GM12874 (cell line): Measurements from ENCODE around the gene CASKIN1.

ENCODE experiments used
- TF ChIP-seq, protein P1 (sequence below): IDR thresholded peaks from 2 replicates; pipeline ENCODE4 v1.5.1; 2011; ENCODE audit warnings: low read depth, mild to moderate bottlenecking, control low read depth, low read length, moderate library complexity; ENCODE audit not compliant: insufficient read depth

Gene CASKIN1

DNA sequence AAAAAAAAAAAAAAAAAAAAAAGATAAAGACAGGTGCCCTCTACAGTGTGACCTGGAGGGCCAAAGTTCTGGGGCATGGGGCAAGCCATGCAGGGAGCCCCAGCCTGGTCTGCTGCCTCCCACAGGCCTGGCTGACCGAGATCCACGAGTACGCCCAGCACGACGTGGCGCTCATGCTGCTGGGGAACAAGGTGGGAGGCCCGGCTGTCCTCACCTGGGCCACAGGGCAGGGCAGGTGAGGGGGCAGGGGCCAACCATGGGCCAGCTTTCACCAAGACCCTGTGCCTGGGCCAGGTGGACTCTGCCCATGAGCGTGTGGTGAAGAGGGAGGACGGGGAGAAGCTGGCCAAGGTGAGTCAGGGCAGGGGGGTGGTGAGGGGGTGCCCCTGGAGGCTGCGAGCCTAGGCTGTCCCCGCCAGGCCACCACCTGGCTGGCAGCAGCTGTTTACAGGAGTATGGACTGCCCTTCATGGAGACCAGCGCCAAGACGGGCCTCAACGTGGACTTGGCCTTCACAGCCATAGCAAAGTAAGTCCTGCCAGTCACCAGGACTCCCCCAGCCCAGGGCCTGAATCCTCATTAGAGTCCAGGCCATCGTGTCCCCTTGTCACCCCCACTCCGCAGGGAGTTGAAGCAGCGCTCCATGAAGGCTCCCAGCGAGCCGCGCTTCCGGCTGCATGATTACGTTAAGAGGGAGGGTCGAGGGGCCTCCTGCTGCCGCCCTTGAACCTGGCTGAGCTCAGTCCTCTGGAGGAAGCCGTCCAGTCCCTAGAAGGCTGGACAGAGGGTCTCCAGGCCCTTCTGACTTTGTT, 43.5 kb downstream of the CASKIN1 start:
- TF ChIP-seq, protein P1, sequence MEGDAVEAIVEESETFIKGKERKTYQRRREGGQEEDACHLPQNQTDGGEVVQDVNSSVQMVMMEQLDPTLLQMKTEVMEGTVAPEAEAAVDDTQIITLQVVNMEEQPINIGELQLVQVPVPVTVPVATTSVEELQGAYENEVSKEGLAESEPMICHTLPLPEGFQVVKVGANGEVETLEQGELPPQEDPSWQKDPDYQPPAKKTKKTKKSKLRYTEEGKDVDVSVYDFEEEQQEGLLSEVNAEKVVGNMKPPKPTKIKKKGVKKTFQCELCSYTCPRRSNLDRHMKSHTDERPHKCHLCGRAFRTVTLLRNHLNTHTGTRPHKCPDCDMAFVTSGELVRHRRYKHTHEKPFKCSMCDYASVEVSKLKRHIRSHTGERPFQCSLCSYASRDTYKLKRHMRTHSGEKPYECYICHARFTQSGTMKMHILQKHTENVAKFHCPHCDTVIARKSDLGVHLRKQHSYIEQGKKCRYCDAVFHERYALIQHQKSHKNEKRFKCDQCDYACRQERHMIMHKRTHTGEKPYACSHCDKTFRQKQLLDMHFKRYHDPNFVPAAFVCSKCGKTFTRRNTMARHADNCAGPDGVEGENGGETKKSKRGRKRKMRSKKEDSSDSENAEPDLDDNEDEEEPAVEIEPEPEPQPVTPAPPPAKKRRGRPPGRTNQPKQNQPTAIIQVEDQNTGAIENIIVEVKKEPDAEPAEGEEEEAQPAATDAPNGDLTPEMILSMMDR: no peak

DNA sequence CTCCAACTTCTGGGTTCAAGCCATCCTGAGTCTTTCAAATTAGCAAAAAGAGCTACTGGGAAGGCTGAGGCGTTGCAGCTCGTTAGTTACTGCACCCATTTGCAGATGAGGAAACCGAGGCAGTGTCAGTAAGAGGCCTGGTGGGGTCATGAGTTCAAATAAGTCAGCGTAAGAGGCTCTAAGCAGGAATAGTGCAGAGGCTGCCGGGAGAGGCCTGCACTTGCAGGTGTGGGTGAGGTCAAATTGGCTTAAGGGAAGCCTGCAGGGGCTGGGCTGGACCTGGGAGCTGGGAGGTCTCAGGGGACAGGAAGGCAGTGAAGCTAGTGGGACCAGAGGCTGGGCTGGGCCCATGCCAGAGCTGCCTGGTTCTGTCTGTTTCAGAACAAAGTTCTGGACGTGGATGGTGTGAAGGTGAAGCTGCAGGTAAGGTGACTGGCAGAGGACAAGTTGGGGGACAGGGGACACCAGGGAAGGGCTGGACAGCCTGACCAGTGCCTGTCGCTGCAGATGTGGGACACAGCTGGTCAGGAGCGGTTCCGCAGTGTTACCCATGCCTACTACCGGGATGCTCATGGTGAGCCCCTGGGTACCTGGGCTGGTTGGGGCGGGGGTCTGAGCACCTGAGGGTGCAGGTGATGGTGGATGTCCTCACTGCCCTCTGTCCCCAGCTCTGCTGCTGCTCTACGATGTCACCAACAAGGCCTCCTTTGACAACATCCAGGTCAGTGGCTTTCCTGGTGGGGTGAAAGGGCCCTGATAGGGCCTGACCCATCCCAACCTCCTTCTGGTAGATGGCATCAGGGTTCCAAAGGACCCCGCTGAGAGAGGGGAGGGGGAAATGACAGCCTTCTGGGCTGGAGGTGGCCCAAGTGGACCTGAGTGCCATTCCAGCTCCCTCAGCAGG, 45.0 kb downstream of the CASKIN1 start:
- TF ChIP-seq, protein P1: no peak

DNA sequence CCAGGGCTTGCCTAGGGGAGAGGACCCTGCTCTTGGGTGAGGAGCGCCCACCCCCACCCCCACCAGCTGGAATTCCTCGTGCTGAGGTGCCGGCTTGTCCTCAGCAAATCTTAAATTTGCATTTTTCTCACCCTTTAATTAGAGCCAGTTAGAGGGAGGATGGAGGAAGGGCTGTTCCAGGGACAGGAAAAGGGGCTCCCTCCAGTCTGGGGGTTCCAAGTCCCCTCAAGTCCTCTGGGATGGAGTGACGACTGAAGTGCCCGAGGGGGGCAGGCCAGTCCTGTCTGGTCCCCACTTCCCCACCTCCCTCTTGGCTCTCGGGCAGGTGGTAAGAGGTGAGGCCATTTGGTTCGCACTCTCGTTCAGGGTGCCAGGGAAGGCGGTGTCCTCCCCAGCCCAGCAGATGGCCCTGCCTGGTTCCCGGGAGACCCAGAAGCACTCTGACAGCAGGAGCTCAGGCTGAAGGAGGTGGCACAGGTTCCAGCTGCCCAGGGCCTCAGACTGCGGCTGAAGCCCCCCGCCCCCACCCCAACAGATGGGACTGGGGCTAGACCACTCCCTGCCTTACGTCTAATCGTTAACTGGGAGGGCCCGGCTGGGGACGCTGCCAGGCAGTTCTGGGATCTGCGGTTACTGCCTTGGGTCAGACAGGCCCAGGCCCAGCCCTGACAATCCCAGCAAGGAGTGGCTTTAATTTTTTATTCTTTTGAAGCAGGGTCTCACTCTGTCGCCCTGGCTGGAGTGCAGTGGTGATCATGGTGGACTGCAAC, 45.8 kb downstream of the CASKIN1 start:
- TF ChIP-seq, protein P1: no peak

DNA sequence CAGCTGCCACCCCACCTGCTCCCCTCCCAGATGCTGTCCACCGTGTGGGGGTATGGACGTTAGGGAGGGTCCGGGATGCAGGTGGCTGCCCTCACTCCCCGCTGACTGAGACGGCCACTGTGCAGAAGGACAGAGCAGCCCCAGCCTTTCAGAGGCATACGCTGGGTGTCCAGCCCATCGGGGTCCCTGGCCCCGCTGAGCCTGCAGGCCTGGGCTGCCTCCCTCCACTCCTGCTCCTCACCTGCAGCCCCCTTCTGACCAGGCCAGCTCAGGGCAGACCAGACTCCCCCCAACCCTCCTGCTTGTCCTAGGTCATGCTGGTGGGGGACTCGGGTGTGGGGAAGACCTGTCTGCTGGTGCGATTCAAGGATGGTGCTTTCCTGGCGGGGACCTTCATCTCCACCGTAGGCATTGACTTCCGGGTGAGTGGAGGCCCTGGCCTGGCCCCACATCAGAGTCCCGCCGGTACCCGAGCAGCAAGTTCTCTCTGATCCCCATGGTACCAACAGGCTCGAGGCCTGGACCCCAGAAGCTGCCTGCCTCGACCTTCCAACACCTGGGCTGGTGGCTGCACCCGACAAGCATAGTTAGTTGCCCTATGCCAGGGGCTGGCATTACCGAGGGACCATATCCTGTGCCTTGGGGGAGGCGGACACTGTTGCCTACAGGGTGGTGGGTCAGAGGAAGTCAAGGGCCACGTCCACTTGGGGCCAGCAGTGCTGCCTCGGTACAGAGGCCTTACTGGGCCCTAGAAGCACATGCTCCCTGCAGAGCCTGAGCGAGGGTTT, 46.6 kb downstream of the CASKIN1 start:
- TF ChIP-seq, protein P1: no peak

DNA sequence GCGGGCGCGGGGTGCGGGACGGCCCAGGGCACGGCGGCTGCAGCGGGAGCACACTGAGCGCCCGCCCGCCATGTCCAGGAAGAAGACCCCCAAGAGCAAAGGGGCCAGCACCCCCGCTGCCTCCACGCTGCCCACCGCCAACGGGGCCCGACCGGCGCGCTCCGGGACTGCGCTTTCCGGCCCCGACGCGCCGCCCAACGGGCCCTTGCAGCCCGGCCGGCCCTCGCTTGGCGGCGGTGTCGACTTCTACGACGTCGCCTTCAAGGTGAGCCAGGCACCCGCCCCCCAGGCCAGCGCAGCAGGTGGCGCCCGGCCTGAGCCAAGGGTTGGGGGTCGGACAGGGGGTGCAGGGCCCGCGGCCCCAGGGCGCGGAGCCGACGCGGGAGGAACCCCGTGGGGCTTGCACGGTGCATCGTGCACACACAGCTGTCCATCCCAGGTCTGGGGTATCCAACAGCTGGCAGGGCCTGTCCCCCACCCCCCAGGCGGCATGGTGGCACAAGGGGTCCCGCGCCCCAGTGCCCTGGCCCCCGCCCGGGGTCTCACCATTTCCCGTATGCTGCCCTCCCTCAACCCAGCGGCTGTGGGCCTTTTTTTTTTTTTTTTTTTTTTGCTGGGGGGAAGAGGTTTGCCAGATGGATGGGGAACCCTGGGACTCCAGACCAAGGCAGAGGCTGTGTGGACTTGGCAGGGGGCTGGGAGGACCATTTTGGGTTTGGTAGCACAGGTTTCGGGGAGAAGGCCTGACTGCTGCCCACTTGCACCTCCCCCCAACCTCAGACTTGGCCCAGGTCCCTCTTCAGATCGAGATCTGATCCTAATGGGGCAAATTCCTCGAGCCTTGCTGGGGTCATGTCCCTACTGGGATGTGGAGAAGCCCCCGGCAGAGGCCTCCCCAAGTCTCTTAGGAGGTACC, 47.4 kb downstream of the CASKIN1 start:
- TF ChIP-seq, protein P1: 0 out of 2 replicates have a peak, but pooled peaks have one; percentile 8

DNA sequence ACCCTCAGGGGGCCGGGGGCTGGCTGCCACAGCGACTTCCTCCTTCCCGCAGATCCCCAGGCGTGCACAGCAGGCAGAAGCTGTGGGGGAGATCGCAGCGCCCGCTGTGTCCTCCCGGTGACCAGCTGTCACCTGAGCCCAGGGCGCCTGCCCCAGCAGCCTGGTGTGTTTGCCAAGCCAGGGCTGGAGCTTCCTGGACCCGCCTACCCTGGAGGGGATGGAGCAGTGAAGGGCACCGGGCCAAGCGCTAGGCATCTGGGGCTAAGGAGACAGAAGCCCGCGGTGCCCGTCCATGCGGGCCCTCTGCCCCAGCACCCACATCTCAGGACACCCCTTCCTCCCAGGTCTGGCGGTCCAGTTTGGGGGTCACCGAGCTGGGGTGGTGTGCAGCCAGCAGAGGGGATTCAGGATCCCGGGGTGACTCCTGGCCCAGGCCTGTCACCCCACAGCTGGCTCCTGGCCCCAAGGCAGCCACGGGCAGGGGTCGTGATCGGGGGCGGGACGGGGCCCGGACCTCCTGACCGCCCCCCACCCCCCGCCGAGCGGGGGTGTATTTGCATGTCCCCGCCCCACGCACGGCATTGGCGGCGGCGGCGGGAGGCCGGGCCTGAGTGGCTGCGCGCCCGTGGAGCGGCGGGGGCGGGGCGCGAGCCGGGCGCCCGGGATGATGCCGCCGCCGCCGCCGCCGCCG, 48.3 kb downstream of the CASKIN1 start, which contains the start of gene RAB26:
Gene RAB26 (plus strand): TSS at position 645 of the 691 bp plus-strand sequence. CDS start 159 bp downstream, outside the sequence.
- TF ChIP-seq, protein P1: no peak
